GM19099 (cell line): ENCODE results near the gene LSM5.

Experiments used
- POLR2A ChIP-seq: IDR thresholded peaks from 3 replicates; pipeline ENCODE4 v1.6.1; 2011; ENCODE audit warnings: low read depth; ENCODE audit not compliant: insufficient read length; ENCODE audit errors: extremely low read depth

Gene LSM5

GRCh38 chr7:32516551-32517100, 26.4 kb upstream of the LSM5 start:
- no peak for TF ChIP-seq POLR2A

- no peak for TF ChIP-seq POLR2A
Measured at GRCh38 chr7:32515890-32516550, 25.8 kb upstream of the LSM5 start.

GRCh38 chr7:32513210-32513609, 23.0 kb upstream of the LSM5 start:
- no peak for TF ChIP-seq POLR2A

GRCh38 chr7:32511791-32512190, 21.6 kb upstream of the LSM5 start:
- TF ChIP-seq POLR2A: no peak

- TF ChIP-seq POLR2A: no peak
Measured at GRCh38 chr7:32507414-32507813, 17.2 kb upstream of the LSM5 start.

GRCh38 chr7:32506266-32507054, 16.3 kb upstream of the LSM5 start:
- no peak for TF ChIP-seq POLR2A

- TF ChIP-seq POLR2A: no peak
Measured at GRCh38 chr7:32502728-32503127, 12.5 kb upstream of the LSM5 start.

- no peak for TF ChIP-seq POLR2A
Measured at GRCh38 chr7:32501522-32501921, 11.3 kb upstream of the LSM5 start.

GRCh38 chr7:32500922-32501341, 10.8 kb upstream of the LSM5 start:
- no peak for TF ChIP-seq POLR2A

- TF ChIP-seq POLR2A: no peak
Measured at GRCh38 chr7:32496052-32496813, 6.1 kb upstream of the LSM5 start.

- TF ChIP-seq POLR2A: peak; percentile 97
Measured at GRCh38 chr7:32495298-32496051, 5.3 kb upstream of the LSM5 start, which contains the start of gene AVL9. TSS of gene AVL9 (plus strand) at chr7:32495489. CDS start at chr7:32495710, 221 bp downstream.

- TF ChIP-seq POLR2A: no peak
Measured at GRCh38 chr7:32494946-32495297, 4.7 kb upstream of the LSM5 start.

- no peak for TF ChIP-seq POLR2A
Measured at GRCh38 chr7:32489788-32490126, 423 bp downstream of the LSM5 start.

- TF ChIP-seq POLR2A: no peak
Measured at GRCh38 chr7:32481921-32482320, 8.3 kb downstream of the LSM5 start.

- TF ChIP-seq POLR2A: no peak
Measured at GRCh38 chr7:32481176-32481575, 9.0 kb downstream of the LSM5 start.

GRCh38 chr7:32479574-32480200, 10.5 kb downstream of the LSM5 start:
- no peak for TF ChIP-seq POLR2A
